ENCODE results near the gene TCF19.
A peak's percentile ranks its signal among the peaks of the same experiment; 100 is the strongest.

The TCF19 gene

GRCh38 chr6:31126396-31127175 lies 31.8 kb upstream of the TCF19 start:
- FAIRE-seq (no peak), DNase-seq (ENCODE audit: extremely low spot score, insufficient read length, low read depth) (no peak)

GRCh38 chr6:31128093-31128676 lies 30.2 kb upstream of the TCF19 start:
- FAIRE-seq (peak; percentile 73), DNase-seq (ENCODE audit: extremely low spot score, insufficient read length, low read depth) (peak; percentile 45)

GRCh38 chr6:31129130-31129529 lies 29.3 kb upstream of the TCF19 start:
- DNase-seq (ENCODE audit: extremely low spot score, insufficient read length, low read depth) (no peak), FAIRE-seq (no peak)

GRCh38 chr6:31130751-31131150 lies 27.6 kb upstream of the TCF19 start:
- FAIRE-seq (no peak), DNase-seq (ENCODE audit: extremely low spot score, insufficient read length, low read depth) (no peak)

- FAIRE-seq: no peak
- DNase-seq (ENCODE audit: extremely low spot score, insufficient read length, low read depth): no peak
Measured at GRCh38 chr6:31131595-31131994, 26.8 kb upstream of the TCF19 start.

GRCh38 chr6:31132806-31133205 lies 25.6 kb upstream of the TCF19 start:
- no peak for DNase-seq (ENCODE audit: extremely low spot score, insufficient read length, low read depth)
- FAIRE-seq: no peak

GRCh38 chr6:31135710-31136109 lies 22.7 kb upstream of the TCF19 start:
- DNase-seq (ENCODE audit: extremely low spot score, insufficient read length, low read depth): no peak
- no peak for FAIRE-seq

GRCh38 chr6:31138982-31139381 lies 19.4 kb upstream of the TCF19 start, which contains the start of gene PSORS1C2:
TSS of gene PSORS1C2 (minus strand) at chr6:31139066. CDS start at chr6:31139026, 40 bp downstream.
- FAIRE-seq: no peak
- no peak for DNase-seq (ENCODE audit: extremely low spot score, insufficient read length, low read depth)

- no peak for FAIRE-seq
- no peak for DNase-seq (ENCODE audit: extremely low spot score, insufficient read length, low read depth)
Measured at GRCh38 chr6:31139599-31139998, 18.8 kb upstream of the TCF19 start.

GRCh38 chr6:31140643-31141042 lies 17.7 kb upstream of the TCF19 start:
- FAIRE-seq (no peak), DNase-seq (ENCODE audit: extremely low spot score, insufficient read length, low read depth) (no peak)

- no peak for FAIRE-seq
Measured at GRCh38 chr6:31142361-31142761, 16.0 kb upstream of the TCF19 start.

GRCh38 chr6:31143148-31143547 lies 15.2 kb upstream of the TCF19 start:
- DNase-seq (ENCODE audit: extremely low spot score, insufficient read length, low read depth) (no peak), FAIRE-seq (no peak)

More at GRCh38 chr6:31142361-31142761, 16.0 kb upstream of the TCF19 start:
- no peak for DNase-seq (ENCODE audit: extremely low spot score, insufficient read length, low read depth)

GRCh38 chr6:31144296-31144969 lies 14.0 kb upstream of the TCF19 start:
- DNase-seq (ENCODE audit: extremely low spot score, insufficient read length, low read depth): no peak
- no peak for FAIRE-seq

- no peak for DNase-seq (ENCODE audit: extremely low spot score, insufficient read length, low read depth)
- FAIRE-seq: no peak
Measured at GRCh38 chr6:31144970-31145340, 13.4 kb upstream of the TCF19 start.

GRCh38 chr6:31145386-31145785 lies 13.0 kb upstream of the TCF19 start:
- DNase-seq (ENCODE audit: extremely low spot score, insufficient read length, low read depth): no peak
- no peak for FAIRE-seq

GRCh38 chr6:31149827-31150447 lies 8.5 kb upstream of the TCF19 start:
- FAIRE-seq (no peak), DNase-seq (ENCODE audit: extremely low spot score, insufficient read length, low read depth) (no peak)

- FAIRE-seq (no peak), DNase-seq (ENCODE audit: extremely low spot score, insufficient read length, low read depth) (no peak)
Measured at GRCh38 chr6:31152781-31153180, 5.6 kb upstream of the TCF19 start.

- FAIRE-seq (no peak), DNase-seq (ENCODE audit: extremely low spot score, insufficient read length, low read depth) (no peak)
Measured at GRCh38 chr6:31154436-31154835, 4.0 kb upstream of the TCF19 start.

- FAIRE-seq: no peak
- DNase-seq (ENCODE audit: extremely low spot score, insufficient read length, low read depth): no peak
Measured at GRCh38 chr6:31156641-31157040, 1.7 kb upstream of the TCF19 start.

- no peak for DNase-seq (ENCODE audit: extremely low spot score, insufficient read length, low read depth)
Measured at GRCh38 chr6:31157513-31158139, 763 bp upstream of the TCF19 start, which contains the start of gene CCHCR1. TSS of gene CCHCR1 (minus strand) at chr6:31157802. CDS start at chr6:31157600, 202 bp downstream.

More at GRCh38 chr6:31157513-31158139, 763 bp upstream of the TCF19 start, which contains the start of gene CCHCR1:
- FAIRE-seq: no peak

All from GM18507 (cell line).